Inferior parietal cortex (tissue), 1 donor: ENCODE data around the gene PCDH20.
A peak's percentile ranks its signal among the peaks of the same experiment; 100 is the strongest.
"Not testable (repeated sequence)": the region's sequence is repeated elsewhere in the genome, so short reads cannot be mapped to it uniquely, and the experiment has no call there.

ENCODE experiments used
- DNase-seq: peaks from one replicate; pipeline ENCODE4 v3.0.0-alpha.2; 2016; ENCODE audit errors: extremely low spot score

Gene PCDH20, protein sequence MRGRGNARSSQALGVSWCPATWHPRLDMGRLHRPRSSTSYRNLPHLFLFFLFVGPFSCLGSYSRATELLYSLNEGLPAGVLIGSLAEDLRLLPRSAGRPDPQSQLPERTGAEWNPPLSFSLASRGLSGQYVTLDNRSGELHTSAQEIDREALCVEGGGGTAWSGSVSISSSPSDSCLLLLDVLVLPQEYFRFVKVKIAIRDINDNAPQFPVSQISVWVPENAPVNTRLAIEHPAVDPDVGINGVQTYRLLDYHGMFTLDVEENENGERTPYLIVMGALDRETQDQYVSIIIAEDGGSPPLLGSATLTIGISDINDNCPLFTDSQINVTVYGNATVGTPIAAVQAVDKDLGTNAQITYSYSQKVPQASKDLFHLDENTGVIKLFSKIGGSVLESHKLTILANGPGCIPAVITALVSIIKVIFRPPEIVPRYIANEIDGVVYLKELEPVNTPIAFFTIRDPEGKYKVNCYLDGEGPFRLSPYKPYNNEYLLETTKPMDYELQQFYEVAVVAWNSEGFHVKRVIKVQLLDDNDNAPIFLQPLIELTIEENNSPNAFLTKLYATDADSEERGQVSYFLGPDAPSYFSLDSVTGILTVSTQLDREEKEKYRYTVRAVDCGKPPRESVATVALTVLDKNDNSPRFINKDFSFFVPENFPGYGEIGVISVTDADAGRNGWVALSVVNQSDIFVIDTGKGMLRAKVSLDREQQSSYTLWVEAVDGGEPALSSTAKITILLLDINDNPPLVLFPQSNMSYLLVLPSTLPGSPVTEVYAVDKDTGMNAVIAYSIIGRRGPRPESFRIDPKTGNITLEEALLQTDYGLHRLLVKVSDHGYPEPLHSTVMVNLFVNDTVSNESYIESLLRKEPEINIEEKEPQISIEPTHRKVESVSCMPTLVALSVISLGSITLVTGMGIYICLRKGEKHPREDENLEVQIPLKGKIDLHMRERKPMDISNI

DNA sequence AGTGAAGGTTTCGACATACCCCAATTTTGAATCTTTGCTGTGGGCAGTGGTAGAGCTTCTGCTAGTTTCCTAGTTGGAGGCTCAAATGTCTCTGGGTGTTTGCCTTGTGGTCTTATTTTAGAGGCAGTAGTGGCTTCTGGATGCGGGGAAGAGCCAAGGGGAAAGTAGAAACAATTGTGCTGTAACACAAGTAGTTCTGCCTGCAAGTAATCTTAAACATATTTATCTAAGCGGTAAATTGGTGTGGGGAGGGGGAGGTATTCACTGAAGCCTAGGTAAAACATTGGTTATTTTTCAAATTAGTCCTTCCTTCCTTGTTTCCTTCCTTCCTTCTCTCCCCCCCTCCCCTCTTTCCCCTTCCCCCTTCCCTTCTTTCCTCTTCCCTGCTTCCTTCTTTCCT, at the start of gene PCDH20:
Gene PCDH20 (minus strand): TSS at position 101 of the 400 bp plus-strand sequence. CDS start 691 bp downstream, outside the sequence.
- DNase-seq: no peak

DNA sequence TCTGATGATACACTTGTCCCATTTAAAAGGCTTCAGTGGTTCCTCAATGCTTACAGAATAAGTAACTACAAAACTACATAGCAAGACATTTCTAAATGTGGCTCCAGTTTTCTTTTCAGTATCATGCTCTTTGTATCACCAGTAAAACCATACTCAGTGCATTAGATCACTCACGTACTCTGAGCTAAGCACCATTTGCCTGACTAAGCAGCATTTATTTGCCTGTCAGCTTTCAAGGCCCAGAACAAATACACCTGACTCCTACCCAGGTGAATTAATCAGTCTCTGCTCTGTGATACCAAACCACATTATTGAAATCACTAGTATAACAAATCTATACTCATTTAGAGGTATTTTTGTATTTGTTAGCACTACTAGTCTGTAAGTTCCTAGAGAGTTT, 47.4 kb upstream of the PCDH20 start:
- DNase-seq: no peak

DNA sequence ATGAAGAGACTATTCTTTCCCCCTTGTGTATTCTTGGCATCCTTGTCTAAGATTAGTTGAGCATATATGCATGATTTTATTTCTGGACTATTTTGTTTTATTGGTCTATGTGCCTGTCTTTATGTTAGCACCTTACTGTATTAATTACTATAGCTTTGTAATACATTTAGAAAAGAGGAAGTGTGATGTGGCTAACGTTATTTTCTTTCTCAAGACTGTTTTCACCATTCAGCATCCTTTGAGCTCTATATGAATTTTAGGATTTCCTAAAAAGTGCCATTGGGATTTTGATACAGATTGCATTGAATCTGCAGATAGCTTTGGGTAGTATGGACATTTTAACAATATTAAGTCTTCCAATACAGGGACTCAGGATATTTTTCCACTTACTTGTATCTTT, 37.5 kb upstream of the PCDH20 start:
- no peak for DNase-seq

DNA sequence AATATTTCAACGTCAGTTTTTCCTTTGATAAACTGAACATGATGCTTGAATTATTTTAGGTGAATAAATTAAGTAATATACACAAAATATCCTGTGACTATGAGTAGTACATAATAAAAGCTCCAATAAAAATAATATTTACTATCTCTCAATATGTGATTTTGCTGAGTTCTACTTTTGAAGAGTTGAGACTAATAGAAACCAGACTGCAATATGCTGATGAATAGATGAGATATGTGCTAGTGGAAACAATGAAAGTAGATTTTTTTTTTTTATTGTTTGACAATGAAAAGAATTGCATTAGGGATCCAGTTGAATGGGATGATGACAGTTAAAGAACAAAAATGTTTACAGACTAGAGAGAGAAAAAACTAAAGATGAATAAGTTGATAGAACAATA, 16.4 kb upstream of the PCDH20 start:
- DNase-seq: no peak

DNA sequence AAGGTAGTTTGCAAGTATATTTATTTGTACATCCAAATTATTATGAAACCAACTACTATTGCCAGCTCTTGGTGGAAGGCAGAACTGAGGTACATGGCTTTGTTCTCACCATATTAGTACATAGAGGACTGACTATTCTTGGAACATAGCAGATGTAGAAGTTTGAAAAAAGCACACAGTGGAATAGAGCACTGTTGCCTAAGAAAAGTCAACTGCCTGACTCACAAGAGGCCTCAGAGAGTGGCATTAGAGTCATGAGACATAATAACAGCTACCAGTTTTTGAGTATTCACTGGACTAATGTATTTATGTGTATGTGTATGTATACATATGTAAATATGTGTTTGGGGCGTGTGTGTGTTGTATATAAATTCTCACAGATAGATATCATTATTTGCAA, 8.3 kb upstream of the PCDH20 start:
- DNase-seq: no peak

DNA sequence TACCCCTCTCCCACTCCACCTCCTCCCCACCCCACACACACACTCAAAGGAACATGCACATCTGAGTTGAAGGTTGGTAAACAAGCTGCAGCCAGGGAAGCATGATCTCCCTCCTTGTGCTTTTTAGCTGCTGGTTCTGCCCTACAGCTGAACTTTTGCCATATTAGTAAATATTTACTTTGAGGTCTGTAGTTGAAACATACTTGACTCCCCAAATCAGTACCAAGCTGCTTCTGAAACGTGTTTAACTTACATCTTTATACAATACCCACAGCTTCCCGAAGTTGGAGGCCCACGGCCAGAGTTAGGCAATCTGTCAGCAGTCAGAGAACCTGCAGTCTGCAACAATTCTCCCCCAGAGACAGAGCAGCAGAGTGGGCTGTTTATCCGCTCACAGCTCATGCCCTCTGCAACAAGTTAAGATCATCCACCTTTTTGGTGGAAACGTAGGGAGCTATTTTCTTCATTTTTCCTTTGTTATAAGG, 1.5 kb upstream of the PCDH20 start:
- DNase-seq: no peak

DNA sequence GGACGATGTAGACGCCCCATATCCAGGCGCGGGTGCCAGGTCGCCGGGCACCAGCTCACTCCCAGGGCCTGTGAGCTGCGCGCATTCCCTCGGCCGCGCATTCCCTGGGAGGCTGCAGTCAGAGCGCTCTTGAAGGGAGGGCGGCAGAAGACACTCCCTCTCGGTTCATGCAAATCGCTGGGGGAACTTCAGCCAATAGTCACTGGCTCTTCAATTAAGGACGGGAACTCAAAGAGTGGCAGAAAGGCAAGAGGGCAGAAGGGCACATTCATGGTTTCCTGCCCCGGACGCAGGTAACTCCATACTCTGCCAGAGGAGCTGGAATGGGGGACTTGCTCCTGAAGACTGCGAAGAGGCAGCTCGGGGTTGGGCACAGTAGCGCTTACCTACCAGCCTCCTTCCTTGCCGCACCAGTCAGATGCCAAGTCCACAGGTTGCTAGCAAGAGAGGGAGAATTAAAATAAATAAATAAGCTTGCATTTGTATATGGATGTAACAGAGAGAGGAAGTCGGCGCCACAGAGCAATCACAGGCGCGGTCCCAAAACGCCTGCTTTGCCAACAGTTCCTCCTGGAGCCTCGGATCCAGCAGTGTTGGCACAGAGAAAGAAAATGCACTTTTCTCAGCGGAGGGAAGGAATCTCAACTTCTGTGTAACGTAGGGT, 459 bp downstream of the PCDH20 start:
- DNase-seq: peak; percentile 46

DNA sequence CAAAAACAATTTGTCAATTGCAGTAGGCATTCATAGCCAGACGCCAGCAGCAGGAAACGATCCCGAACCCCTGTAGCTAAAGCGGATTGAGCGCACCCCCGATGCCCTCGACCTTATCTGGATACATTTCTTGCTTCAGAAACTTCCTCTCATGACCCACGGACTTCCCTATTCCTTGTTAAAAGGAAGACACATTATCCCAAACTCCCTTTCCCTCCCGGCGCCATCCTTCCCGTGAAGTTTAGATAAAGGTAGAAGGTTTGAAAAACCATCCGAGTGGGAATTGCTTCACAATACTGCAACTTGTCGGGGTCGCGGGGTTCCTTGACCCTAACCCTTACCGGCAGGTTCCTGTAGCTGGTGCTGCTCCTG, 977 bp downstream of the PCDH20 start:
- no peak for DNase-seq

DNA sequence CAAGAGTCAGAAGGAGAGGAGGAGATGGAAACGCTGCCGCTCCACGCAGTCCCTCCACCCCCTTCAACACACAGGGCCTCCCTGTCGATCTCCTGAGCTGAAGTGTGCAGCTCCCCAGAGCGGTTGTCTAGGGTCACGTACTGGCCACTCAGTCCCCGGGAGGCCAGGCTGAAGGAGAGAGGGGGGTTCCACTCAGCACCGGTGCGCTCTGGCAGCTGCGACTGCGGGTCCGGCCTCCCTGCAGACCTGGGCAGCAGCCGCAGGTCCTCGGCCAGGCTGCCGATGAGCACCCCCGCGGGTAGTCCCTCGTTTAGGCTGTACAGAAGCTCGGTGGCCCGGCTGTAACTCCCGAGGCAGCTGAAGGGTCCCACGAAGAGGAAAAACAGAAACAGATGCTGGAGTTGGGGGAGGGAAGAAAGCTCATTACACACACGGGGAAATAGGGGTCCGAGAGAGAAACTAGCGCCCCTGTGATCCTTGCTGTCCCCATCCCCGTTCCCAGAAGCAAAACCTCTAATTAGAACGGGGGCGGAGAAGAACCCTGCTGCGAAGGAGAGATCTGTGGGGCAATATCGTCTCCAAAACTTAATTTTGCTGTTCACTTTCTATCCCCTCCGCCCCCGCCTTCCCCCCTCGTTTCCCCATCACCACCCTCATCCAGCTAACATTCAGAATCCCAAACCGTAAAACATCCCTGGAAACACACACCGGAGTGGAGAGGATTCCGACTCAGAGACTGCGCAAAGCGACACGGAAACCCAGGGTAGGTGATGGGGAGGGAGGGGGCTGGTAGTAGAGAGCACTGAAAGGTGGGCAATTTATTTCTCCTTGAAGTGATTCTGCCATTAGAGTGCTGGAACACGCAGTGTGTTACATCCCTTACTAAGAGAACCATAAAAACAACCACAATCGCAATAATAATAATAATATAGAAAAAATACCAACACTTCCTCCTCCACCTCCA, 1.8 kb downstream of the PCDH20 start:
- DNase-seq: no peak

DNA sequence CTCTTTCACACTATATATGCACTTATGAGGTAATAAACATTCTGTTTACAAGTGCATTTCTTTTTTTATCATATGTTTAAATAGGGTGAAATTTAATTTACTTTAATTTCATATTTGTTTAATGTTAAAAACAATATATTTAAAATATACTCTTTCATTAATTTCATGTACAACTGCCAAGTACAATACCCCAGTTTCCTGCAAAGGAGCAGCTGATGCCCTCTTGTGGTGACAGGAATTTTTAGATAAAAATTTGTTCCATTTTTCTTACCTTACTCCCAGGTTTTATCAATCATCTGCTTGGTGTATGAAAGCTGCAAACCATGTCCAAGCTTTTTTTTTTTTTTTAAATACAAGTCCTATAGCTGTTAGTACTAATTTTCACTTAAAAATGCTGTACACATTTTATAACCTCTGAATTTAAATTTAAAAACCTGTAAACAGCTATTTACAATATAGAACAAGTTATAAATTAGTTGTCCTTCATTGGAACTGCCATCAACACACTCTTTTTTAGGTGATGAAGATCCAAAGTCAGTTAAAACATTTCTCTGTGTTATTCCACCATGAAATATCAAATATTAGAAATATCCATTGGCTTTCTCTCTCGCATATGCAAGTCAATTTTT, 4.9 kb downstream of the PCDH20 start:
- peak; percentile 46 for DNase-seq

DNA sequence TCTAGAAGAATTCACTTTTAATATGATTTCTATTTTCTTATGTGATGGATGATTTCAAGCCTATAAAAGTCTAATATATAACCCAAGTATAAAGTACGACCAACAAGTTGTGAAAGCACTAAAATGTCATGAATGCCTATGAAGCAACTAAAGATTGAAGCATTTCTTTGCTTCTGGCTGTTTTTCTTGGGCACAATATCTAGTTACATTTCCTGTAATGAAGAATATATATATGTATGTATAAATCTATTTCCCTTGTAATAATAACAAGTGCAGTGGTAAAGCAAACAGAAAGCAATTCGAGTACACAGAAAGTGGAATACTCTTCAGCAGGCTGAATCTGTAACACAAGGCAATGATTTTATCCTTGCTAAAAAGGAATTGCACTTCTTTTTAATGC, 5.4 kb downstream of the PCDH20 start:
- DNase-seq: no peak

DNA sequence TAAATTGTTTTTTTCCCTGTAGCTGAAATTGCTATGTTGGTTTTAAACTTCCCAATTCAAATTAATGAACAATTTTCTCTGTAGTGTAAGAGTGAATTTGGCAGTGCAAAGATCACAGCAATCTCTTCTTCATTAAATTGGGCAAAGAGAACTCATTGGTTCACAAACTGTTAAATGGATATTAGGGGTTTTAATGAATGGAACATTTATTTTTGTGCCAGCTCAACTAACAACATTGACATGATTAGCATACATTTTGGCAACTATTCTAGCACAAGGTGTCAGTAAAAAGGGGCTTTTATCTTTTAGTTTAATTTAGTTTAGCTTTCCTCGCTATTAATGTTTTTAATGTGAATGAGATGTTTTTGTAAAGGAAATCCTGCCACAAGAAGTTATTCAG, 7.1 kb downstream of the PCDH20 start:
- no peak for DNase-seq

DNA sequence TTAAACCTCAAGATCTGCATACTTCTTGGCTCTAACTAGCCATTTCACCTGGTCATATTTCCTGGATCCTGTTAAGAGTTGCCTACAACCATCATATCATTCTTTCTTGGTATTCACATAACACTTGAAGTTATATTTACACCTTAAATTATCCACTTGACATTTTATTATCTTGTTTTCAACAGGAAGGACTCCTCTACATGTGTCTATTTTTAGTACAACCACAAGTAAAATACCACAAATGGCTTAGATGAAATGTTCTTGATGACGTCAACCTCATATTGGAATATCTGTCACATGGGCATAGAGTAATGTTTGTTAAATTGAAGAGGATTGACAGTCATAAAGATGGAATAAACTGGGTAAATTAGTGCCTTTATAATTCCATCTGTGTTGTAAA, 9.4 kb downstream of the PCDH20 start:
- DNase-seq: no peak

DNA sequence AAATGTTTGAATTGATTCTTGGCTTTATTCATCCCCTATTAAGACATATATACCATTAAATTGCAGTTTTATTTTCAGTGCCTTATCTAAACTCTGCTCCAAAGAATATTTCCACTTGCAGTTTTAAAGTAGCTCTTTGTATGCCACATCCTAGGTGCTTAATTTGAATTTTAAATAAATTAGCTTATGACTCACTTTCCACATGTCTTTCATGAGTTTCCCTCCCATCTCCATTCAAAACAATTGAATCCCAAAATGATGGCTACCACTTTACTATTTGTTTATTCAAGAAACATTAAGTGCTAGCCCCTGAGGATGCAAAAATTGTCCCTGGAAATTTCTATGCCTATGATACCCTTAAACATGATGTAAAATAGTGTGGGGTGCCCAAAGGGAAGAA, 19.5 kb downstream of the PCDH20 start:
- DNase-seq: no peak

DNA sequence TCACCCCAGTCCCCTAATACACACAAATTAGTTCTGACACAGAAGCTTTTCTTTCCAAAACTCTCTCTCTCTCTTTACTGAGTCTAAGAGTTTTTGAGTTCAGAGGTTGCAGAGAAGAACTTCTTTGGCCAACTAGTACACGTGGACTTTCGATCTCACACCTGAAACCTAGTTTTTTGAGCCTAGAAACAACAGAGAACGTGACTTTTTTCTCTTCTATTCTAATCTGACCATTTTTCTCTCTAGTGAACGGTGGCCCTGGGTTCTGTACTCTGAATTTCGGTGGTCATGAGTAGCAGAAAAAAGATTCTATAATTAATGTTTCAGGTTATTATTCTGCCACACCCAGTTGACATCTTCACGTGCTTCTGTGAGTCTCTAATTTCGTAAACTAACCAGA, 24.2 kb downstream of the PCDH20 start:
- DNase-seq: no peak

DNA sequence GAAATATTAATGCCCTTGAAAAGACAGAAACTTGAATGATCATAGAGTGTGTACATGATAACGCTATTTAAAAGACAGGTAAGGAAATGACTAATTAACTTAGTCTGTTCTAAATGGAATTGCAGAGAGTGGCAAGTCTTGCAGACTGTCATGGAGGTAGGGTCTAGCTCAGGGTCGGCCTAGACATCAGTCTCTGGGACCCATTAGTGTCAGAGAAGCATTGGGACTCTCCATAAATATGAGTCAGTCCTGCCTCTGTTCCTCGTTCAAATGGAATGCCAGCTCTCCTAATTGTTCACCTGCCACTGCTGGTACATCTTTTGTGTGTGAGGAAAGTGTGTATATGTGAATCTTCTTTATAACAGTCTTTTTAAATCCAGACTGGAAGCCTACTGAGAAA, 28.0 kb downstream of the PCDH20 start:
- DNase-seq: no peak

DNA sequence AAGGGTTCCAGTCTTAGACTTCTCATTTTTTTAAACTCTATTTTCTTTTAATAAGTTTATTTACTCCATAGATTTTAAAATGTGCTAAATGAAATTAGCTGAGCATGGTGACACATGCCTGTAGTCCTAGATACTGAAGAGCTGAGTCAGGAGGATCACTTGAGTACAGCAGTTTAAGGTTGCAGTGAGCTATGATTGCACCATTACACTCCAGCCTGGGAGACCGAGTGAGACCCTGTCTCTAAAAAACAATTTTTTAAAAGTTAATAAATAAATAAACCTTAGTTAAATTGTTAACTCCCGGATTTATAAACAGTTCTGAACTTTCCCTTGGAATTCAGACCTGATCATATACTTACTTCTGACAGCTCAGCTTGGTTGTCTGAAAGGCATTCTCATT, 32.5 kb downstream of the PCDH20 start:
- DNase-seq: no peak

DNA sequence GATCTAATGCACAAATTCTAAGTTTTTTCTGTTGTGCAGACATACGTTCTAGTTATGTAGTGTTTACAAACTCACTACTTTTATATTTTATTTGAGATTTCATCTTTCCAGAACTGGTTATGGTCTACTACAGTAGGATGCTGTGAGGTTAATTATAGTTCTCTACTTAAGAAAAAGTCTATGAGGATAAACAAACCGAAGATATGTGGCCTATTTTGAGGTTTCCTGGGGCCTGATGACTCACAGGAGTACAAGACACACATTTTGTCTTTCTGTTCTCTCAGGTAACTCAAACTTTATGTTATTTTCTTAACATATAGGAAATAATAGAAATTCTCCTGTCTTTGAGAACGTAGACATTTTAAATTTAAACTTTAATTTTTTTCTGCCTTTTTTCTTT, 45.1 kb downstream of the PCDH20 start:
- no peak for DNase-seq

DNA sequence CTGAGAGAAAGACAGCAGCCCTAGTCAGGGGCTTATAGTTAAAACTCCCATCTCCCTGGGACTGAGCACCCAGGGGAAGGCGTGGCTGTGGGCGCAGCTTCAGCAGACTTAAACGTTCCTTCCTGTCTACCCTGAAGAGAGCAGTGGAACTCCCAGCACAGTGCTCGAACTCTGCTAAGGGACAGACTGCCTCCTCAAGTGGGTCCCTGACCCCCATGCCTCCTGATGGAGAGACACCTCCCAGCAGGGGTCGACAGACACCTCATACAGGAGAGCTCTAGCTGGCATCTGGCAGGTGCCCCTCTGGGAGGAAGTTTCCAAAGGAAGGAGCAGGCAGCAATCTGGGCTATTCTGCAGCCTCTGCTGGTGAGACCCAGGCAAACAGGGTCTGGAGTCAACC, 51.0 kb downstream of the PCDH20 start:
- not testable (repeated sequence) for DNase-seq

DNA sequence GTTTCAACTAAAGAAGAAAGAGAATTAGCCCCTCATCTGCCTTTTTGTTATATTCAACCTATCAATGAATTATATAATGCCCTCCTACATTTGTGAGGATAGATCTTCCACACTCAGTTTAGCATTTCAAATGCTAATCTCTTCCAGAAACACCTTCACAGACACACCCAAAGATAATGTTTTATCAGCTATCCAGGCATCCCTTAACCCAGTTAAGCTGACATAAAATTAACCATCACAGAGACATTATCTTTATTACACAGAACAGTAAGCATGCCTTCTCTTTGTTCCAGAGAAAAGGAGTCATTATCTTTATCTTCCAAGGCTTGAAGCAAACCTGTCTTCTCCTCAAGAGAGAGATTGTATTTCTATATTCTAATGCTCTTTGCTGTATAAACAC, 53.1 kb downstream of the PCDH20 start:
- no peak for DNase-seq
